ENCODE results near the gene CLTB.
"Not testable (repeated sequence)": the region's sequence is repeated elsewhere in the genome, so short reads cannot be mapped to it uniquely, and the experiment has no call there.

Gene CLTB

DNA sequence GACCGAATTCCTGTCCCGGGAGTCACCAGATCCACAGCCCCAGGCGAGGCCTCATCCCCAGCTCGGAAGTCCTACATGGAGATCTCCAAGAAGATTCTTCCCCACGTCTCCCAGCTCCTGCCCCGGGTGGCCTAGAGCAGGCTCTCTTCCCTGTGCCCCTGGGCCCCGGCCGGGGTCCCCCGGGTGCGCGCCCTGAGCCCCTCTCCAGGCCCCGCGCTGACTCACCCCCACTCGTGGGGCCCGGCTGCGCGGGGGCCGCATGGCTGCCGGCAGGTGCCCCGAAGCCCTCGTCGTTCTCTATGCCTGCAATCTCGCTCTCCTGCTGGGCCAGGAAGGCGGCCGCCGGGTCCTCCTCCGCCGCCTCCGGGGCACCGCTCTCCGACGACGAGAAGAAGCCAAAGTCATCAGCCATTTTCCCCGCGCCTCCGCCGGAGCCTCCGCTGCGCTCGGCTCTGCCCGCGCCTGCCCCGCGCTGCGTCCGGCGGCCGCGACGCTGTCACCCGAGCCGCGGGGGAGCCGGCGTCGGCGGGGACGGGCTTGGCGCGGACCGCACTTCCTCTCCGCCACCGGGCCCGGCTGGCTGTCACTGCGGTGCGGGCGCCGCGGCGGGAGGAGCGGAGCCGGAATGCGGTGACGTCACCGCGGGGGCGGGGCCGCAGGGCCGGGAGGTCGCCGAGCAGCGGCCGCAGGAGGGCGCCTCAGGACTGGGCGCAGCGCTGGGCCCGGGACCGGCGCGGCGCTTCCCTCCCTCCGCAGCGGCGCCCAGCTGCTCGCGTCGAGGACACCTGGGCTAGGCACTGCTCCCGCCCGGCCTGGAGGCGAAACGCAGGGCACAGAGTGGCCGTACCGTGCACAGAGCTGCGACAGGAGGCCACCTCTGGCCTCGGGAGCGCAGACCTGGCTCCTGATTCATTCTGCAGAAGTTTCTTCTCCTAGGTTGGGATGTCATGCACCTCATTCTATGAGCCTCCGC is at the start of gene CLTB:
Gene CLTB (minus strand): TSS at position 588 of the 973 bp plus-strand sequence. CDS start 176 bp downstream, at position 412.
- Mint-ChIP-seq H3K36me3 (ENCODE audit: low read depth) (no peaks in the 10 kb centered on the region), H3K4me1 (ENCODE audit: low read depth) (peaks cover 35% of the 10 kb centered on the region), H3K27me3 (no peaks in the 10 kb centered on the region), H3K27ac (no peak within 1 kb of the TSS), H3K9me3 (no peaks in the 10 kb centered on the region), H3K4me3 (peak within 1 kb of the TSS; percentile 84)

DNA sequence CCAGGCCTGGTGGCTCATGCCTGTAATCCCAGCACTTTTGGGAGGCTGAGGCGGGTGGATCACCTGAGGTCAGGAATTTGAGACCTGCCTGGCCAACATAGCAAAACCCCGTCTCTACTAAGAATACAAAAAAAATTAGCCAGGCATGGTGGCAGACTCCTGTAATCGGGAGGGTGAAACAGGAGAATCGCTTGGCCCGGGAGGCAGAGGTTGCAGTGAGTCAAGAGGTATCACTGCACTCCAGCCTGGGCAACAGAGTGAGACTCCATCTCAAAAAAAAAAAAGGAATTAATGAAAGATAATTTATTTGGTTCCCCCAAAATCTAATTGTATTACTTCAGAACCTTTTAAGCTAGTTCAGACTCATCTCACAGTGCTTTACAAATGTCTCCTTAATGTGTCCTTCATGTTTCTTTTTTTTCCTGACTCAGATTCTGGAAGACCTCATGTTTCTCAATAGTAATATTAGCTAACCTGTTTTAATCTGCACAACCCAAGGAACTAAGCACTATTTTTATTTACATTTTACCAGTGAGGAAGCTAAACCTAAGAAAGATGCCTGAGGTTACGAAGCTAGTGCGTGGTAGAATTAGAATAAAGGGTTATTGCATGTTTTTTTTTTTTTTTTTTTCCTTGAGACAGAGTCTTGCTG is 46.9 kb upstream of the CLTB start:
- Mint-ChIP-seq H3K4me3 (no peak overlapping the region), H3K36me3 (ENCODE audit: low read depth) (peaks cover 34% of the 10 kb centered on the region), H3K4me1 (ENCODE audit: low read depth) (peaks cover 12% of the 10 kb centered on the region), H3K27me3 (no peaks in the 10 kb centered on the region), H3K27ac (no peak overlapping the region), H3K9me3 (no peaks in the 10 kb centered on the region)

GRCh38 chr5:176461349-176461748 is 45.0 kb upstream of the CLTB start:
- Mint-ChIP-seq H3K36me3 (ENCODE audit: low read depth) (peaks cover 27% of the 10 kb centered on the region), H3K27ac (no peak overlapping the region), H3K4me1 (ENCODE audit: low read depth) (peaks cover 17% of the 10 kb centered on the region), H3K4me3 (no peak overlapping the region), H3K27me3 (no peaks in the 10 kb centered on the region), H3K9me3 (no peaks in the 10 kb centered on the region)

GRCh38 chr5:176458904-176459561 is 42.7 kb upstream of the CLTB start:
- no peak overlapping the region for H3K4me3 Mint-ChIP-seq
- peak overlapping the region; percentile 55 for H3K27ac Mint-ChIP-seq
- peaks cover 28% of the 10 kb centered on the region for H3K36me3 Mint-ChIP-seq (ENCODE audit: low read depth)
- H3K9me3 Mint-ChIP-seq, result no peaks in the 10 kb centered on the region
- peaks cover 17% of the 10 kb centered on the region for H3K4me1 Mint-ChIP-seq (ENCODE audit: low read depth)
- H3K27me3 Mint-ChIP-seq, result no peaks in the 10 kb centered on the region

GRCh38 chr5:176454724-176455394 is 38.5 kb upstream of the CLTB start:
- no peak overlapping the region for H3K27ac Mint-ChIP-seq
- H3K4me3 Mint-ChIP-seq, result no peak overlapping the region
- no peaks in the 10 kb centered on the region for H3K9me3 Mint-ChIP-seq
- no peaks in the 10 kb centered on the region for H3K27me3 Mint-ChIP-seq
- peaks cover 34% of the 10 kb centered on the region for H3K4me1 Mint-ChIP-seq (ENCODE audit: low read depth)
- H3K36me3 Mint-ChIP-seq (ENCODE audit: low read depth), result peaks cover 41% of the 10 kb centered on the region

DNA sequence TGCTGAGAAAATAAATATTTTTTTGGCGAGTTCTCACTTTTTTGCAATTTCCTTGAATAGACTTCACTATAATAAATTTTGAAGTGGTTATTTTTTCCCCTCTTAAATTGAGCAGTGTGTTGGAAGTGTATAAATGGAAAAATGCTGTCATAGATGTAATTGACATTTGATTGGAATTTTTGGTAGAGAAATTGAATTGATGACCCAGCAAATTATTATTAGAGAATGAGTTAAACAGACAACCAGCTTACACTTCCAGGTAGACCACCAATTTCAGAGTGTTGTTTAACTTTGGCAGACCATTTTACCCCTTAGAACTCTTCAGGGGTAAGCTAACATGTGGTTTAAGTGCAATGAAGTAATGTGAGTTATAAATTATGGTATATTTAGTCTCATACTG is 33.7 kb upstream of the CLTB start:
- Mint-ChIP-seq H3K27me3 (no peaks in the 10 kb centered on the region), H3K36me3 (ENCODE audit: low read depth) (peaks cover 26% of the 10 kb centered on the region), H3K9me3 (no peaks in the 10 kb centered on the region), H3K4me1 (ENCODE audit: low read depth) (peaks cover 49% of the 10 kb centered on the region), H3K4me3 (peak overlapping the region; percentile 43), H3K27ac (no peak overlapping the region)

DNA sequence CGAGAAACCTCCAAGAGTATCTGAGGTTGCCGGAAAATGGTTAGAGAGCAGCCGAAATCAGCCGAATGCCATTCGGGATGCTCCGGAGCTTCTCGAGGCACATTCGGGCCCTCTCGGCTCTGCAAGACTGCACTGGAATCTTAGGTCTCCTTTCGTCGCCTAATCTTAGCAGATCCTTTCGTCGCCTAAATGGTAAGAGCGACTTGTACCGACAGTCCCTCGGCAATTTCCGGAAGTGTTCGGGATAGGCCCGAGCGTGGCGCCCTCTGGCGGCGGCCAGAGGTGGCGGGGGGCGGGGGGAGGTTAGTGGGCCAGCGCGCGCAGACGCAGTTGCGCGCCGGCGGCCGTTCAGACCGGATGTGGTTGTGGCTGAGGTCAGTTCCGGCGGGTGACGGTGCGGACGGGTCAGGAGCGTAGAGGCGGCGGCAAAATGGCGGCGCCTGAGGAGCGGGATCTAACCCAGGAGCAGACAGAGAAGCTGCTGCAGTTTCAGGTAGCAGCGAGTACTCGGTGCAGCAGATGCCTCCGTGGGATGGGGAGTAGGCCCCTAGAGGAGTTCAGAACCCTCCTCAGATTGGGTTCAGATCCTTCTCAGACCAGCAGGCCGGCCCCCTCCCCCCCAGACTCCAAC is 31.8 kb upstream of the CLTB start, which contains the start of gene FAF2:
Gene FAF2 (plus strand): TSS at position 408 of the 631 bp plus-strand sequence. CDS start 23 bp downstream, at position 431.
- Mint-ChIP-seq H3K27me3 (no peaks in the 10 kb centered on the region), H3K9me3 (no peaks in the 10 kb centered on the region), H3K4me1 (ENCODE audit: low read depth) (peaks cover 46% of the 10 kb centered on the region), H3K4me3 (peak within 1 kb of the TSS; percentile 99), H3K27ac (peak within 1 kb of the TSS; percentile 99), H3K36me3 (ENCODE audit: low read depth) (peaks cover 13% of the 10 kb centered on the region)

GRCh38 chr5:176447591-176447977 is 31.2 kb upstream of the CLTB start:
- H3K4me1 Mint-ChIP-seq (ENCODE audit: low read depth), result peaks cover 43% of the 10 kb centered on the region
- H3K4me3 Mint-ChIP-seq, result peak overlapping the region; percentile 99
- peak overlapping the region; percentile 99 for H3K27ac Mint-ChIP-seq
- peaks cover 9% of the 10 kb centered on the region for H3K36me3 Mint-ChIP-seq (ENCODE audit: low read depth)
- no peaks in the 10 kb centered on the region for H3K27me3 Mint-ChIP-seq
- no peaks in the 10 kb centered on the region for H3K9me3 Mint-ChIP-seq

DNA sequence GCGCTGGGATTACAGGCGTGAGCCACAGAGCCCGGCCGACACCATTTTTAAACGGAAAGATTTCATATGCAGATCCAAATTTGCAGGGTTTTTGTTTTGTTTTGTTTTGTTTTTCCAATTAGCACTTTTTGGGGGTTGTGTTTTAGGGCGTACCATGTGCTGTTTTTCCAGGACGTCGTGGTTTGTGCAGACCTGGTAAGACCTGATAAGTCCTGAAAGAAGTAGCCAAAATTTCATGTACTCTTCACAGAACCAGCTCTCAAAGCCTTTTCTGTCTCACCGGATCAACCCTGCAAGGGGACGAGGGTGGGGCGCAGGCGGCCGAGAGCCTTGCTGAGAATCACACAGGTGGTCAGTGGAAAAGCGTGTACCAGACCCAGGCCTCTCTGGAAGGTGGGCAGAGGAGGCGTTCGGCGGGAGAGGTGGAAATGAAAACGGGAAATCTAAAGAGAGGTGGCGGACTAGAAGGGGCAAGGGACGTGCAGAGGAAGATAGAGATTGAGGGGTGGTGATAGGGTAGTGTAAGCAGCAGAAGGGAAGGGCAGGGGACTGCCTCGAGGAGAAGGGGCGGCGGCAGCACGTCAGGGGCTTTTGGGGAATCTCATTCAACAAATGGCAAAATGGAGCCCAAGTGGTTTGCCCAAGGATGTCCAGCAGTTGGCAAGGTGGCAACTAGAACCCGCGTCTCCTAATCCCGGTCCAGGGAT is 30.7 kb upstream of the CLTB start:
- H3K4me3 Mint-ChIP-seq, result peak overlapping the region; percentile 99

GRCh38 chr5:176446028-176446665 is 29.8 kb upstream of the CLTB start:
- H3K9me3 Mint-ChIP-seq, result no peaks in the 10 kb centered on the region
- no peak overlapping the region for H3K27ac Mint-ChIP-seq

More for the DNA sequence above, 30.7 kb upstream of the CLTB start:
- peaks cover 39% of the 10 kb centered on the region for H3K4me1 Mint-ChIP-seq (ENCODE audit: low read depth)
- peaks cover 5% of the 10 kb centered on the region for H3K36me3 Mint-ChIP-seq (ENCODE audit: low read depth)
- peak overlapping the region; percentile 99 for H3K27ac Mint-ChIP-seq
- no peaks in the 10 kb centered on the region for H3K9me3 Mint-ChIP-seq
- no peaks in the 10 kb centered on the region for H3K27me3 Mint-ChIP-seq

GRCh38 chr5:176444742-176445141 is 28.4 kb upstream of the CLTB start:
- Mint-ChIP-seq H3K27ac (no peak overlapping the region), H3K27me3 (no peaks in the 10 kb centered on the region), H3K4me1 (ENCODE audit: low read depth) (peaks cover 28% of the 10 kb centered on the region), H3K4me3 (no peak overlapping the region), H3K36me3 (ENCODE audit: low read depth) (no peaks in the 10 kb centered on the region), H3K9me3 (no peaks in the 10 kb centered on the region)

More at GRCh38 chr5:176446028-176446665, 29.8 kb upstream of the CLTB start:
- Mint-ChIP-seq H3K4me1 (ENCODE audit: low read depth) (peaks cover 39% of the 10 kb centered on the region), H3K36me3 (ENCODE audit: low read depth) (peaks cover 5% of the 10 kb centered on the region), H3K4me3 (peak overlapping the region; percentile 52), H3K27me3 (no peaks in the 10 kb centered on the region)

DNA sequence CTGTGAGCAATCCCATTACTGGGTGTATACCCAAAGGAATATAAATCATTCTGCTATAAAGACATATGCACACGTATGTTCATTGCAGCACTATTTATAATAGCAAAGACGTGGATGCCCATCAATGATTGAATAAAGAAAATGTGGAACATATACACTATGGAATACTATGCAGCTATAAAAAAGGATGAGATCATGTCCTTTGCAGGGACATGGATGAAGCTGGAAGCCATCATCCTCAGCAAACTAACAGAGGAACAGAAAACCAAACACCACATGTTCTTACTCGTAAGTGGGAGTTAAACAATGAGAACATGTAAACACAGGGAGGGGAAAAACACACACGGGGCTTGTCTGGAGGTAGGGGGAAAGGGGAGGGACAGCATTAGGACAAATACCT is 26.6 kb upstream of the CLTB start:
- not testable (repeated sequence) for H3K27me3 Mint-ChIP-seq, H3K4me3 Mint-ChIP-seq

GRCh38 chr5:176441921-176442323 is 25.6 kb upstream of the CLTB start:
- H3K9me3 Mint-ChIP-seq, result no peaks in the 10 kb centered on the region
- H3K27me3 Mint-ChIP-seq, result no peaks in the 10 kb centered on the region
- no peaks in the 10 kb centered on the region for H3K36me3 Mint-ChIP-seq (ENCODE audit: low read depth)
- H3K4me1 Mint-ChIP-seq (ENCODE audit: low read depth), result peaks cover 14% of the 10 kb centered on the region
- H3K4me3 Mint-ChIP-seq, result no peak overlapping the region
- no peak overlapping the region for H3K27ac Mint-ChIP-seq

More for the DNA sequence above, 26.6 kb upstream of the CLTB start:
- H3K9me3 Mint-ChIP-seq; H3K36me3 Mint-ChIP-seq (ENCODE audit: low read depth): not testable (repeated sequence)
- H3K4me1 Mint-ChIP-seq (ENCODE audit: low read depth), result peaks cover 14% of the 10 kb centered on the region
- H3K27ac Mint-ChIP-seq, result peak overlapping the region; percentile 50

Data from stimulated activated naive CD8-positive, alpha-beta T cell treated with anti-CD3 and anti-CD28 coated beads, Interleukin-15, Interleukin-2, amounts not matched to agents 100 ng/mL and 50 ng/mL, for 24 hours (primary cell).